CD14-positive monocyte (primary cell): ENCODE results near the gene DMWD. TPM values are rescaled to one million over a fixed set of nuclear protein-coding genes. Genes with fewer than 3 reads are reported as not detected.

Experiments used
- DNase-seq, 3 donors: peaks; one replicate each; pipeline ENCODE4 v3.0.0-alpha.2; 2011 to 2022
- H2AFZ ChIP-seq: 2 replicates; pipeline ENCODE4 v1.6.0; 2012; ENCODE audit warnings: mild to moderate bottlenecking, low read depth, low read length, inconsistent platforms; ENCODE audit not compliant: insufficient read depth, poor library complexity, severe bottlenecking
- H3K27ac ChIP-seq, 2 donors: 1 replicate in 1 of 2; 2 replicates in 1 of 2; pipeline ENCODE4 v1.5.1; 2012 to 2013; ENCODE audit warnings: low read length in 2 of 2, control low read depth in 1 of 2, inconsistent platforms in 1 of 2, low read depth in 1 of 2, mild to moderate bottlenecking in 1 of 2
- H3K27me3 ChIP-seq, 2 donors: one replicate each; pipeline versions ENCODE4 v1.6.0 to v1.6.1; 2011 to 2013; ENCODE audit warnings: low read length in 2 of 2; ENCODE audit not compliant: control insufficient read depth in 2 of 2, insufficient read depth in 2 of 2
- H3K36me3 ChIP-seq, 2 donors: replicated peaks in 1 of 2; 1 replicate in 1 of 2; 2 replicates in 1 of 2; pipeline versions ENCODE4 v1.5.1 to v1.6.1; 2012 to 2013; ENCODE audit warnings: low read length in 2 of 2, control low read depth in 1 of 2, inconsistent platforms in 1 of 2, mild to moderate bottlenecking in 1 of 2; ENCODE audit not compliant: insufficient read depth in 2 of 2, control insufficient read depth in 1 of 2
- H3K4me1 ChIP-seq, 2 donors: 1 replicate in 1 of 2; 2 replicates in 1 of 2; pipeline versions ENCODE4 v1.5.1 to v1.6.1; 2012 to 2013; ENCODE audit warnings: low read length in 2 of 2, control low read depth in 1 of 2, inconsistent platforms in 1 of 2, mild to moderate bottlenecking in 1 of 2, moderate library complexity in 1 of 2; ENCODE audit not compliant: insufficient read depth in 2 of 2, control insufficient read depth in 1 of 2
- H3K4me2 ChIP-seq: replicated peaks from 2 replicates; pipeline ENCODE3; 2012; ENCODE audit warnings: low read length, moderate library complexity, mild to moderate bottlenecking; ENCODE audit not compliant: poor library complexity, severe bottlenecking; ENCODE audit errors: extremely low read depth
- H3K4me3 ChIP-seq, 3 experiments: fragments of 200-600 bp in 1 of 3; sonication (generic) in 1 of 3; replicated peaks in 1 of 3; 1 replicate in 2 of 3; 2 replicates in 1 of 3; pipeline ENCODE4 v1.5.1; 2011 to 2013; ENCODE audit warnings: low read length in 3 of 3, mild to moderate bottlenecking in 3 of 3, control low read depth in 2 of 3, low read depth in 2 of 3, inconsistent platforms in 1 of 3, moderate library complexity in 1 of 3
- H3K79me2 ChIP-seq: 2 replicates; pipeline ENCODE4 v1.6.0; 2012; ENCODE audit warnings: mild to moderate bottlenecking, control low read depth, inconsistent platforms, low read length, moderate library complexity; ENCODE audit not compliant: insufficient read depth
- H3K9ac ChIP-seq: 2 replicates; pipeline ENCODE4 v1.6.0; 2017; ENCODE audit warnings: low read length, mild to moderate bottlenecking; ENCODE audit not compliant: insufficient read depth, poor library complexity, severe bottlenecking
- H3K9me3 ChIP-seq, 2 donors: replicated peaks in 1 of 2; 1 replicate in 1 of 2; 2 replicates in 1 of 2; pipeline versions ENCODE4 v1.5.1 to v1.6.1; 2012 to 2013; ENCODE audit warnings: low read length in 2 of 2, control low read depth in 1 of 2; ENCODE audit not compliant: control insufficient read depth in 1 of 2, insufficient read depth in 1 of 2
- H4K20me1 ChIP-seq: 2 replicates; pipeline ENCODE4 v1.6.0; 2012; ENCODE audit warnings: mild to moderate bottlenecking, low read length, control low read depth, moderate library complexity; ENCODE audit not compliant: insufficient read depth
- H3K27ac Mint-ChIP-seq, 7 donors: one replicate each; pipeline ENCODE4 v1.8.0; 2020; ENCODE audit warnings: mild to moderate bottlenecking in 7 of 7, mixed read lengths in 7 of 7, moderate library complexity in 6 of 7, inconsistent platforms in 2 of 7
- H3K27me3 Mint-ChIP-seq, 3 donors: one replicate each; pipeline ENCODE4 v1.8.0; 2021 to 2022; ENCODE audit warnings: low read depth in 3 of 3, mild to moderate bottlenecking in 3 of 3, mixed read lengths in 3 of 3, moderate library complexity in 3 of 3, inconsistent platforms in 1 of 3
- H3K36me3 Mint-ChIP-seq, 2 donors: one replicate each; pipeline ENCODE4 v1.8.0; 2020; ENCODE audit warnings: mixed read lengths in 2 of 2, inconsistent platforms in 1 of 2, mild to moderate bottlenecking in 1 of 2
- H3K4me1 Mint-ChIP-seq: one replicate; pipeline ENCODE4 v1.8.0; 2020; ENCODE audit warnings: mild to moderate bottlenecking, mixed read lengths
- H3K4me3 Mint-ChIP-seq, 2 donors: one replicate each; pipeline ENCODE4 v1.8.0; 2020; ENCODE audit warnings: mild to moderate bottlenecking in 2 of 2, mixed read lengths in 2 of 2, moderate library complexity in 1 of 2
- H3K9me3 Mint-ChIP-seq, 7 donors: one replicate each; pipeline ENCODE4 v1.8.0; 2020 to 2022; ENCODE audit warnings: mixed read lengths in 7 of 7, mild to moderate bottlenecking in 6 of 7, moderate library complexity in 6 of 7, inconsistent platforms in 2 of 7
- WGBS: methylation state at CpG from one replicate; pipeline ENCODE4 v1.1.5; 2013; ENCODE audit warnings: missing lambda C conversion rate; ENCODE audit not compliant: insufficient coverage; 5-methylcytosine and 5-hydroxymethylcytosine counted together
- intact Hi-C, 2 donors: fragments of 100-400 bp; cut with micrococcal nuclease; formaldehyde crosslinking; loops; one replicate each; pipeline versions ENCODE4 v1.15.0 to v1.15.1; 2023
- polyA plus RNA-seq, 3 donors: library from polyadenylated mRNA; depleted of rRNA in 1 of 3; unstranded in 2 of 3; stranded (reverse) in 1 of 3; fragments of 300-500 nt in 2 of 3; fragments of >200 nt in 1 of 3; fragmentation: Illumina TruSeq in 2 of 3; gene quantifications; 1 replicate in 2 of 3; 2 replicates in 1 of 3; pipeline ENCODE4 v1.2.3, GENCODE V29; 2012 to 2021
- TF ChIP-seq, protein P1 (sequence below): fragments of 200-600 bp; IDR thresholded peaks from one replicate; pipeline ENCODE4 v1.8.0; 2022; ENCODE audit warnings: antibody characterized with exemption, mild to moderate bottlenecking

The DMWD gene
- polyA plus RNA-seq, 3 donors, result 1.5 to 3.4 (median 2.4) TPM

- Mint-ChIP-seq H3K27ac (no peak overlapping the region), H3K36me3 (peaks cover 21 to 28% of the 10 kb centered on the region in 2 donors), H3K9me3 (peaks cover 3 to 48% (median 26%) of the 10 kb centered on the region in 7 donors), H3K4me1 (peaks cover 13% of the 10 kb centered on the region), H3K27me3 (peaks cover 96 to 100% (median 97%) of the 10 kb centered on the region in 3 donors), H3K4me3 (peak overlapping the region in 1 of 2 donors; percentile 82)
- Histone ChIP-seq H4K20me1 (peaks cover 98% of the 10 kb centered on the region), H3K4me1 (peaks cover 7 to 18% of the 10 kb centered on the region in 2 donors), H3K4me3 (no peak overlapping the region), H3K9me3 (peaks cover 17 to 44% of the 10 kb centered on the region in 2 donors), H3K4me2 (no peak overlapping the region), H3K27ac (no peak overlapping the region), H3K79me2 (no peaks in the 10 kb centered on the region), H3K9ac (no peak overlapping the region), H2AFZ (no peak overlapping the region), H3K36me3 (no peaks in the 10 kb centered on the region), H3K27me3 (peaks cover 67 to 100% of the 10 kb centered on the region in 2 donors)
- DNase-seq, result no peak
- WGBS, result 85% methylated on average over 4 of the region's 4 CpGs
- intact Hi-C loops, result no loop called here
- TF ChIP-seq, protein P1, sequence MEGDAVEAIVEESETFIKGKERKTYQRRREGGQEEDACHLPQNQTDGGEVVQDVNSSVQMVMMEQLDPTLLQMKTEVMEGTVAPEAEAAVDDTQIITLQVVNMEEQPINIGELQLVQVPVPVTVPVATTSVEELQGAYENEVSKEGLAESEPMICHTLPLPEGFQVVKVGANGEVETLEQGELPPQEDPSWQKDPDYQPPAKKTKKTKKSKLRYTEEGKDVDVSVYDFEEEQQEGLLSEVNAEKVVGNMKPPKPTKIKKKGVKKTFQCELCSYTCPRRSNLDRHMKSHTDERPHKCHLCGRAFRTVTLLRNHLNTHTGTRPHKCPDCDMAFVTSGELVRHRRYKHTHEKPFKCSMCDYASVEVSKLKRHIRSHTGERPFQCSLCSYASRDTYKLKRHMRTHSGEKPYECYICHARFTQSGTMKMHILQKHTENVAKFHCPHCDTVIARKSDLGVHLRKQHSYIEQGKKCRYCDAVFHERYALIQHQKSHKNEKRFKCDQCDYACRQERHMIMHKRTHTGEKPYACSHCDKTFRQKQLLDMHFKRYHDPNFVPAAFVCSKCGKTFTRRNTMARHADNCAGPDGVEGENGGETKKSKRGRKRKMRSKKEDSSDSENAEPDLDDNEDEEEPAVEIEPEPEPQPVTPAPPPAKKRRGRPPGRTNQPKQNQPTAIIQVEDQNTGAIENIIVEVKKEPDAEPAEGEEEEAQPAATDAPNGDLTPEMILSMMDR, result no peak
Observed at GRCh38 chr19:45784096-45784495, 8.5 kb downstream of the DMWD start.

DNA sequence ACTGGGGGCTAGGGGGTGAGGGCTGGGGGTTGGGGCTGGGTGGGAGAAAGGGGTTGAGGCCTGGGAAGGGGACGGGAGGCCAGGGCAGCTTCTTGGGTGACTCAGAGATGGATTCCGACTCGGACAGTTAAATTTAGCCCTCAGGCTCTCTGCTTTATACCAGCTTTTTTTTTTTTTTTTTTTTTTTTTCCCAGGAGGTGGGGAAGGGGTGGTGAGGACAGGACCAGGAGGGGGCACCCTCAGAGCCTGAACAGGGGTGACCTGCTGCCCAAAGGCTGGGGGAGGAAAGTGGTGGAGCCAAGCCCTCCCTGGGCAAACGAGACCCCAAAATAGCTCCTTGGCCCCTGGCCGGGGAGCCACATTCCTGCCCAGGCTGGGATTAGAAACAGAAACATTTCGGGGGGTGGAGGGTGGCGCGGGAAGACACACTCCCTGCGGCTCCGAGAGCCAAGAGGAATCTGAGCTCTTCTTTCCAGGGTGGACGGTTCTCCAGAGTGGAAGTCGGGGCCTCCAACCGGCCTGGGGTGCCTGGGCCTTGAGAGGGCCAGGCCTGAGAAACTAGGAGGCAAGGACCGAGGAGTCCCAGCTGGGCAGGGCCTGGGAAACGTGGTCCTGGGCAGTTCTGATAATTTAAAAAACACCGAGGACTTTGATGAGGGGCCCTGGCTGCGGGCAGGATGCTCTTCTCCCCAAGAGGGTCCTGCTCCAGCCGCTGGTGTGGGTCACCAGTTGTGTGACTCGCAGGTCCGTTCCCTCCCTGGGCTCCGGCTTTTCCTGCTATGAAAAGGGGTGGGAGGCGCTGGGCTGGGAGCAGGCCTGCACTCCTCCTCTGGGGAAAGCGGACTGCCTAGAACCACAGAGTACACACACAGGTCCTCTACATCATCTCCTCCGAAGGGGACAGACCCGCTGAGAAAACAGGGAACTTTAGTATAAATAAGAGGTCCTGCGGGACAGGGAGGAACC, 9.5 kb downstream of the DMWD start:
- H2AFZ ChIP-seq, result no peak overlapping the region
- H3K4me3 ChIP-seq, result no peak overlapping the region
- no peak overlapping the region for H3K4me2 ChIP-seq
- H3K4me1 ChIP-seq, result peaks cover 11 to 21% of the 10 kb centered on the region in 2 donors
- no peak overlapping the region for H3K9ac ChIP-seq
- no peaks in the 10 kb centered on the region for H3K36me3 ChIP-seq
- H3K79me2 ChIP-seq, result no peaks in the 10 kb centered on the region
- H3K4me1 Mint-ChIP-seq, result peaks cover 18% of the 10 kb centered on the region
- peaks cover 3 to 46% (median 26%) of the 10 kb centered on the region in 7 donors for H3K9me3 Mint-ChIP-seq
- no peak for DNase-seq
- peaks cover 13 to 25% of the 10 kb centered on the region in 2 donors for H3K36me3 Mint-ChIP-seq
- TF ChIP-seq, protein P1, result no peak
- 95% methylated on average over 13 of the region's 26 CpGs for WGBS
- H4K20me1 ChIP-seq, result peaks cover 98% of the 10 kb centered on the region
- H3K9me3 ChIP-seq, result peaks cover 16 to 36% of the 10 kb centered on the region in 2 donors
- peaks cover 96 to 100% (median 97%) of the 10 kb centered on the region in 3 donors for H3K27me3 Mint-ChIP-seq
- no peak overlapping the region for H3K27ac ChIP-seq
- peak overlapping the region in 1 of 2 donors; percentile 82 for H3K4me3 Mint-ChIP-seq
- H3K27me3 ChIP-seq, result peaks cover 61 to 100% of the 10 kb centered on the region in 2 donors
- intact Hi-C loops, result no loop called here
- no peak overlapping the region for H3K27ac Mint-ChIP-seq
